IMR-90 (cell line): ENCODE measurements around the gene GOT1. TPM values are rescaled to one million over a fixed set of nuclear protein-coding genes. Genes with fewer than 3 reads are reported as not detected.

Experiments used
- ATAC-seq: fragments of 200-7000 bp; cut with Tn5 transposase; 2 replicates; pipeline ENCODE4 v1.9.1; 2020; ENCODE audit warnings: low read depth, mild to moderate bottlenecking, moderate library complexity
- BruUV-seq: library from RNA; stranded (reverse); fragments of 400-500 nt; replicated peaks from 2 replicates; lab custom pipeline; 2021; lab: Mats Ljungman, UMichigan
- CTCF ChIA-PET: fragments of 300-600 bp; formaldehyde crosslinking; extraction: SDS; loops from one replicate; lab custom pipeline; 2021; ENCODE audit warnings: antibody characterized with exemption; lab: Yijun Ruan, JAX
- POLR2A ChIA-PET: fragments of 300-600 bp; sonication (Branson Sonifier 250); formaldehyde crosslinking; loops from one replicate; lab custom pipeline; 2022; ENCODE audit warnings: antibody characterized with exemption; ENCODE audit not compliant: unreplicated experiment; lab: Charles Lee
- DNase-seq: peaks from one replicate; pipeline ENCODE4 v3.0.0; 2013
- H2AFZ ChIP-seq: replicated peaks from 2 replicates; pipeline ENCODE3; 2013; ENCODE audit warnings: low read length, mild to moderate bottlenecking; ENCODE audit not compliant: poor library complexity
- H2AK5ac ChIP-seq: 2 replicates; pipeline ENCODE4 v1.6.1; 2013; ENCODE audit warnings: low read depth, low read length, inconsistent platforms
- H2AK9ac ChIP-seq: replicated peaks from 2 replicates; pipeline ENCODE3; 2013; ENCODE audit warnings: mild to moderate bottlenecking, low read depth, low read length, moderate library complexity; ENCODE audit not compliant: poor library complexity
- H2BK120ac ChIP-seq: 2 replicates; pipeline ENCODE4 v1.6.1; 2013; ENCODE audit warnings: low read depth, low read length, inconsistent platforms
- H2BK15ac ChIP-seq: 3 replicates; pipeline ENCODE4 v1.6.1; 2013; ENCODE audit warnings: low read depth, low read length, inconsistent platforms
- H2BK20ac ChIP-seq: 2 replicates; pipeline ENCODE4 v1.6.1; 2013; ENCODE audit warnings: low read depth, mild to moderate bottlenecking, inconsistent platforms, low read length, moderate library complexity
- H2BK5ac ChIP-seq: 2 replicates; pipeline ENCODE4 v1.6.1; 2013; ENCODE audit warnings: mild to moderate bottlenecking, low read depth, low read length, inconsistent platforms; ENCODE audit not compliant: poor library complexity, severe bottlenecking
- H3K14ac ChIP-seq: replicated peaks from 2 replicates; pipeline ENCODE4 v1.6.1; 2013; ENCODE audit warnings: low read depth, low read length, inconsistent platforms
- H3K18ac ChIP-seq: 2 replicates; pipeline ENCODE4 v1.6.1; 2013; ENCODE audit warnings: low read depth, low read length, control low read depth
- H3K23ac ChIP-seq: 2 replicates; pipeline ENCODE4 v1.6.1; 2013; ENCODE audit warnings: low read depth, low read length, inconsistent platforms
- H3K27ac ChIP-seq: 2 replicates; pipeline ENCODE4 v1.5.1; 2013; ENCODE audit warnings: mild to moderate bottlenecking, control low read depth, low read length; ENCODE audit not compliant: insufficient read depth
- H3K27me3 ChIP-seq: 2 replicates; pipeline ENCODE4 v1.6.1; 2013; ENCODE audit warnings: low read length; ENCODE audit not compliant: control insufficient read depth, insufficient read depth
- H3K36me3 ChIP-seq: 2 replicates; pipeline ENCODE4 v1.6.1; 2013; ENCODE audit warnings: low read length, mixed read lengths; ENCODE audit not compliant: control insufficient read depth, insufficient read depth
- H3K4ac ChIP-seq: 2 replicates; pipeline ENCODE4 v1.6.1; 2013; ENCODE audit warnings: low read depth, low read length, inconsistent platforms
- H3K4me1 ChIP-seq: 2 replicates; pipeline ENCODE4 v1.6.1; 2013; ENCODE audit warnings: low read length, mixed read lengths; ENCODE audit not compliant: control insufficient read depth, insufficient read depth
- H3K4me2 ChIP-seq: 2 replicates; pipeline ENCODE4 v1.6.1; 2013; ENCODE audit warnings: low read depth, mild to moderate bottlenecking, control low read depth, low read length, moderate library complexity
- H3K4me3 ChIP-seq: 2 replicates; pipeline ENCODE4 v1.5.1; 2013; ENCODE audit warnings: low read depth, mild to moderate bottlenecking, control low read depth, low read length, moderate library complexity; ENCODE audit not compliant: insufficient read depth
- H3K56ac ChIP-seq: 2 replicates; pipeline ENCODE4 v1.6.1; 2013; ENCODE audit warnings: low read length, inconsistent platforms; ENCODE audit not compliant: insufficient read depth; ENCODE audit errors: extremely low read depth
- H3K79me1 ChIP-seq, 2 experiments: 2 replicates each; pipeline ENCODE4 v1.6.1; 2013; ENCODE audit warnings: low read length in 2 of 2, inconsistent platforms in 1 of 2, low read depth in 1 of 2
- H3K9ac ChIP-seq: 2 replicates; pipeline ENCODE4 v1.6.1; 2013; ENCODE audit warnings: low read depth, low read length, control low read depth
- H3K9me1 ChIP-seq: 2 replicates; pipeline ENCODE4 v1.6.1; 2013; ENCODE audit warnings: low read length, inconsistent platforms; ENCODE audit not compliant: insufficient read depth
- H3K9me3 ChIP-seq: 2 replicates; pipeline ENCODE4 v1.6.1; 2013; ENCODE audit warnings: low read length; ENCODE audit not compliant: control insufficient read depth, insufficient read depth
- H4K20me1 ChIP-seq: 2 replicates; pipeline ENCODE4 v1.6.1; 2013; ENCODE audit warnings: low read length, inconsistent platforms; ENCODE audit not compliant: insufficient read depth
- H4K5ac ChIP-seq: 2 replicates; pipeline ENCODE4 v1.6.1; 2013; ENCODE audit warnings: mild to moderate bottlenecking, low read depth, low read length, control low read depth
- H4K8ac ChIP-seq, 2 experiments: 2 replicates each; pipeline ENCODE4 v1.6.1; 2013; ENCODE audit warnings: low read depth in 2 of 2, low read length in 2 of 2, control low read depth in 1 of 2, inconsistent platforms in 1 of 2
- H4K91ac ChIP-seq: 2 replicates; pipeline ENCODE4 v1.6.1; 2013; ENCODE audit warnings: low read depth, low read length, inconsistent platforms; ENCODE audit not compliant: insufficient read depth
- POLR2A ChIP-seq: IDR thresholded peaks from 2 replicates; pipeline ENCODE4 v1.6.1; 2012; ENCODE audit warnings: mild to moderate bottlenecking, low read depth, low read length
- dilution Hi-C: fragments of 300-500 bp; cut with HindIII; formaldehyde crosslinking; loops from one replicate; pipeline ENCODE4 v1.14.3; 2018; ENCODE audit warnings: low sequenced_read_pairs; ENCODE audit not compliant: unreplicated experiment
- in situ Hi-C: fragments of 300-500 bp; cut with MboI; formaldehyde crosslinking; loops from 3 replicates; pipeline ENCODE4 v1.14.3; 2019; ENCODE audit warnings: low sequenced_read_pairs, inconsistent platforms, mixed read lengths
- intact Hi-C: fragments of 100-400 bp; cut with micrococcal nuclease; formaldehyde crosslinking; loops from 2 replicates; pipeline ENCODE4 v1.10.0; 2022
- polyA plus RNA-seq, 3 experiments: library from polyadenylated mRNA; depleted of rRNA; stranded (reverse); fragments of >200 nt; gene quantifications; 2 replicates each; pipeline ENCODE4 v1.2.3, GENCODE V29; 2012; ENCODE audit warnings: low replicate concordance in 1 of 3
- total RNA-seq: library from RNA; depleted of rRNA; stranded (reverse); fragments of >200 nt; gene quantifications from 2 replicates; pipeline ENCODE4 v1.2.3, GENCODE V29; 2012

GOT1 gene
- total and polyA plus RNA-seq, 2 of the 4 experiments (the other 2 are of a cell fraction): 29.4 to 46.1 TPM

GRCh38 chr10:99375426-99375825 lies 55.0 kb downstream of the GOT1 start:
- in situ Hi-C loops: no loop called here
- H3K9me1 ChIP-seq: peaks cover 7% of the 10 kb centered on the region; the same call in 1 of the 2 replicates

More at GRCh38 chr10:99375426-99375825, 55.0 kb downstream of the GOT1 start:
- Histone ChIP-seq H2AK5ac (no peak overlapping the region), H2AFZ (no peak overlapping the region), H4K20me1 (no peaks in the 10 kb centered on the region), H3K4me1 (peaks cover 5% of the 10 kb centered on the region; the same call in 1 of the 2 replicates), H3K56ac (no peak overlapping the region), H3K9ac (no peak overlapping the region), H4K91ac (no peak overlapping the region), H2BK120ac (no peak overlapping the region), H3K4me3 (no peak overlapping the region), H2BK20ac (no peak overlapping the region), H3K14ac (no peak overlapping the region), H3K27ac (no peak overlapping the region), H3K4ac (no peak overlapping the region), H4K8ac (no peak overlapping the region), H2AK9ac (no peak overlapping the region), H3K79me1 (no peaks in the 10 kb centered on the region), H3K4me2 (no peak overlapping the region), H2BK15ac (no peak overlapping the region), H3K27me3 (0 out of 2 replicates have a peak, but pooled peaks cover 2% of the 10 kb centered on the region), H2BK5ac (no peak overlapping the region), H4K5ac (no peak overlapping the region), H3K9me3 (no peaks in the 10 kb centered on the region), H3K36me3 (no peaks in the 10 kb centered on the region), H3K23ac (no peak overlapping the region), H3K18ac (no peak overlapping the region)
- ChIA-PET POLR2A (no interaction called here), CTCF (interaction anchor here (0.9 kb wide), 1 partner anchor 18 kb away, joined by 3 read pairs; no protein-coding TSS in a partner anchor)
- no peak for DNase-seq
- intact Hi-C loops: no loop called here
- BruUV-seq: no TSS peak
- ATAC-seq: no peak
- dilution Hi-C loops: no loop called here
- TF ChIP-seq POLR2A: no peak
